Gastroesophageal sphincter (tissue), 3 donors: ENCODE data around the gene STK11IP.

ENCODE experiments used
- CTCF ChIP-seq, 4 experiments: fragments of 200-600 bp in 2 of 4; fragments of 450-650 bp in 2 of 4; sonication (generic) in 1 of 4; IDR thresholded peaks; one replicate each; pipeline ENCODE4 v1.5.1; 2017 to 2019; ENCODE audit warnings: antibody characterized with exemption in 4 of 4, mild to moderate bottlenecking in 2 of 4, moderate library complexity in 2 of 4
- POLR2A ChIP-seq, 2 donors: fragments of 450-650 bp; IDR thresholded peaks; one replicate each; pipeline ENCODE4 v1.6.1; 2017; ENCODE audit warnings: antibody characterized with exemption in 2 of 2, mild to moderate bottlenecking in 2 of 2, moderate library complexity in 1 of 2
- POLR2AphosphoS5 ChIP-seq: sonication (generic); formaldehyde crosslinking; IDR thresholded peaks from one replicate; pipeline ENCODE4 v1.6.1; 2017; ENCODE audit warnings: antibody characterized with exemption

- TF ChIP-seq CTCF (IDR thresholded peaks at IDR 0.05) (no peak), POLR2A (IDR thresholded peaks at IDR 0.05) (no peak), POLR2AphosphoS5 (no peak)
These were observed 24.5 kb upstream of the STK11IP start for GRCh38 chr2:219573166-219573565.
